HEK293 (cell line): ENCODE results near the gene DDIT4.

Experiments
- CTCF ChIA-PET: fragments of 350-600 bp; formaldehyde crosslinking; extraction: SDS; loops from one replicate; lab custom pipeline; 2021; ENCODE audit warnings: antibody characterized with exemption; lab: Yijun Ruan, JAX
- POLR2A ChIA-PET: fragments of 300-600 bp; formaldehyde crosslinking; extraction: SDS; loops from one replicate; lab custom pipeline; 2020; ENCODE audit warnings: antibody characterized with exemption, inconsistent platforms; lab: Yijun Ruan, JAX
- H3K27ac ChIP-seq: fragments of 200-500 bp; sonication (Bioruptor generic); 2 replicates; pipeline ENCODE4 v1.5.1; 2014; ENCODE audit warnings: low read depth, low read length, control low read depth, inconsistent platforms; ENCODE audit errors: extremely low read depth
- H3K36me3 ChIP-seq, 2 experiments: fragments of 200-500 bp in 1 of 2; sonication (Bioruptor generic) in 1 of 2; 1 replicate in 1 of 2; 2 replicates in 1 of 2; pipeline ENCODE4 v1.5.1; 2014 to 2017; ENCODE audit warnings: inconsistent platforms in 2 of 2, low read length in 2 of 2; ENCODE audit not compliant: control insufficient read depth in 2 of 2, insufficient read depth in 1 of 2
- H3K4me1 ChIP-seq: fragments of 200-500 bp; sonication (Bioruptor generic); 2 replicates; pipeline ENCODE4 v1.5.1; 2014; ENCODE audit warnings: mild to moderate bottlenecking, low read length, inconsistent platforms; ENCODE audit not compliant: control insufficient read depth, insufficient read depth
- H3K4me3 ChIP-seq: 2 replicates; pipeline ENCODE4 v1.5.1; 2011; ENCODE audit warnings: low read depth, mild to moderate bottlenecking, control low read depth, low read length, moderate library complexity
- H3K9me3 ChIP-seq: fragments of 200-500 bp; sonication (Bioruptor generic); 2 replicates; pipeline ENCODE4 v1.5.1; 2014; ENCODE audit warnings: low read depth, low read length, inconsistent platforms; ENCODE audit not compliant: control insufficient read depth, insufficient read depth
- IKZF3 ChIP-seq: fragments of 450-650 bp; IDR thresholded peaks from 2 replicates; pipeline ENCODE4 v1.5.0; 2018; ENCODE audit warnings: missing biosample characterization, mild to moderate bottlenecking, missing genetic modification characterization, moderate library complexity
- OVOL3 ChIP-seq: fragments of 450-650 bp; formaldehyde crosslinking; IDR thresholded peaks from 2 replicates; pipeline ENCODE4 v1.5.1; 2016; ENCODE audit warnings: missing biosample characterization, missing genetic modification characterization
- PRDM1 ChIP-seq: fragments of 450-650 bp; formaldehyde crosslinking; IDR thresholded peaks from 2 replicates; pipeline ENCODE4; 2016; ENCODE audit warnings: missing biosample characterization, missing genetic modification characterization
- SP7 ChIP-seq: fragments of 450-650 bp; formaldehyde crosslinking; IDR thresholded peaks from 2 replicates; pipeline ENCODE4 v1.5.1; 2016; ENCODE audit warnings: missing biosample characterization, missing genetic modification characterization
- ZNF140 ChIP-seq: fragments of 450-650 bp; formaldehyde crosslinking; IDR thresholded peaks from 2 replicates; pipeline ENCODE4 v1.5.1; 2016; ENCODE audit warnings: missing biosample characterization, missing genetic modification characterization
- ZNF202 ChIP-seq: fragments of 450-650 bp; formaldehyde crosslinking; IDR thresholded peaks from 2 replicates; pipeline ENCODE4 v1.5.1; 2016; ENCODE audit warnings: missing biosample characterization, missing genetic modification characterization, borderline replicate concordance
- ZNF302 ChIP-seq: fragments of 450-650 bp; formaldehyde crosslinking; IDR thresholded peaks from 2 replicates; pipeline ENCODE4 v1.5.1; 2016; ENCODE audit warnings: missing biosample characterization, missing genetic modification characterization, low read depth
- ZNF324 ChIP-seq: fragments of 450-650 bp; formaldehyde crosslinking; IDR thresholded peaks from 2 replicates; pipeline ENCODE4 v1.5.1; 2016; ENCODE audit warnings: missing biosample characterization, missing genetic modification characterization
- ZNF555 ChIP-seq: fragments of 450-650 bp; formaldehyde crosslinking; conservative IDR thresholded peaks from 2 replicates; pipeline ENCODE4 v1.5.1; 2017; ENCODE audit warnings: missing biosample characterization, mild to moderate bottlenecking, missing genetic modification characterization, inconsistent platforms
- TF ChIP-seq, protein P1 (sequence below): fragments of 450-650 bp; formaldehyde crosslinking; IDR thresholded peaks from 2 replicates; pipeline ENCODE4 v1.5.1; 2016; ENCODE audit warnings: missing biosample characterization, missing genetic modification characterization
- TF ChIP-seq, protein P2 (sequence below): fragments of 450-650 bp; formaldehyde crosslinking; IDR thresholded peaks from 2 replicates; pipeline ENCODE4 v1.5.1; 2016; ENCODE audit warnings: missing biosample characterization, missing genetic modification characterization, borderline replicate concordance
- TF ChIP-seq, protein P3 (sequence below): fragments of 450-650 bp; formaldehyde crosslinking; IDR thresholded peaks from 2 replicates; pipeline ENCODE4; 2016; ENCODE audit warnings: missing biosample characterization, missing genetic modification characterization
- TF ChIP-seq, protein P4 (sequence below): sonication (generic); formaldehyde crosslinking; IDR thresholded peaks from 2 replicates; pipeline ENCODE4 v1.8.1; 2022; ENCODE audit warnings: mild to moderate bottlenecking, moderate library complexity, missing genetic modification reagents
- TF ChIP-seq, protein P5 (sequence below): fragments of 450-650 bp; formaldehyde crosslinking; IDR thresholded peaks from 2 replicates; pipeline ENCODE4 v1.5.1; 2016; ENCODE audit warnings: missing biosample characterization, missing genetic modification characterization

Gene DDIT4

DNA sequence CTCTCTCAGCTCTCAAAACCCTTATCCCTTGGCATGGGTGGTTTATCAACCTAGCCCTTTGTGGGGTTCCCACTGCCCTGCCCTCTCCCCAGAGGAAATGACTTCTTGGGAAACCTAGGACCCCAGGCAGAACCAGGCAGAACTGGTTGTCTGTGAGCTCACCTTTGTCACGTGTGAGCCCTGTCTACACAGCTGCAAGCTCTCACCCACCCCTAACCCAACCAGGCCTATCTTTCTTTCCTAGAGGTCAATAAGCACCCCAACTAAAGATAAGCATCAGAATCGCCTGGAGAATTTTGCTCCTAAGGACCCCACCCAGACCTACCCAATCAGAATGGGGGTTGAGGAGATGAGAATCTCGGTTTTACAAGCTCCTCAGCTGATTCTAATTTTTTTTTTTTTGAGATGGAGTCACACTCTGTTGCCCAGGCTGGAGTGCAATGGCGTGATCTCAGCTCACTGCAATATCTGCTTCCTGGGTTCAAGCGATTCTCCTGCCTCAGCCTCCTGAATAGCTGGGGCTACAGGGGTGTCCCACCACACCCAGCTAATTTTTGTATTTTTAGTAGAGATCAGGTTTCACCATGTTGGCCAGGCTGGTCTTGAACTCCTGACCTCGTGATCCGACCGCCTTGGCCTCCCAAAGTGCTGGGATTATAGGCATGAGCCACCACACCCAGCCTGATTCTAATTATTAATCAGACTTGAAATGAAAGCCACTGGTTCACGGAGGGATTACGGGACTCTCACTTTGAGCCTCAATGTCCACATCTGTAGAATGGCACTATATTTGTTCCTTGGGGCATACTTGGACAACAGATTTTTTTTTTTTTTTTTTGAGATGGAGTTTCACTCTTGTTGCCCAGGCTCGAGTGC, 7.5 kb upstream of the DDIT4 start (continued):
- TF ChIP-seq, protein P1, sequence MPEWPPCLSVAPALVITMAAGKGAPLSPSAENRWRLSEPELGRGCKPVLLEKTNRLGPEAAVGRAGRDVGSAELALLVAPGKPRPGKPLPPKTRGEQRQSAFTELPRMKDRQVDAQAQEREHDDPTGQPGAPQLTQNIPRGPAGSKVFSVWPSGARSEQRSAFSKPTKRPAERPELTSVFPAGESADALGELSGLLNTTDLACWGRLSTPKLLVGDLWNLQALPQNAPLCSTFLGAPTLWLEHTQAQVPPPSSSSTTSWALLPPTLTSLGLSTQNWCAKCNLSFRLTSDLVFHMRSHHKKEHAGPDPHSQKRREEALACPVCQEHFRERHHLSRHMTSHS: no peak
- TF ChIP-seq ZNF324 (tag by site-specific recombination) (no peak), ZNF555 (tag by site-specific recombination) (no peak)
- TF ChIP-seq, protein P2, sequence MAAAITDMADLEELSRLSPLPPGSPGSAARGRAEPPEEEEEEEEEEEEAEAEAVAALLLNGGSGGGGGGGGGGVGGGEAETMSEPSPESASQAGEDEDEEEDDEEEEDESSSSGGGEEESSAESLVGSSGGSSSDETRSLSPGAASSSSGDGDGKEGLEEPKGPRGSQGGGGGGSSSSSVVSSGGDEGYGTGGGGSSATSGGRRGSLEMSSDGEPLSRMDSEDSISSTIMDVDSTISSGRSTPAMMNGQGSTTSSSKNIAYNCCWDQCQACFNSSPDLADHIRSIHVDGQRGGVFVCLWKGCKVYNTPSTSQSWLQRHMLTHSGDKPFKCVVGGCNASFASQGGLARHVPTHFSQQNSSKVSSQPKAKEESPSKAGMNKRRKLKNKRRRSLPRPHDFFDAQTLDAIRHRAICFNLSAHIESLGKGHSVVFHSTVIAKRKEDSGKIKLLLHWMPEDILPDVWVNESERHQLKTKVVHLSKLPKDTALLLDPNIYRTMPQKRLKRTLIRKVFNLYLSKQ (tag by site-specific recombination): no peak

DNA sequence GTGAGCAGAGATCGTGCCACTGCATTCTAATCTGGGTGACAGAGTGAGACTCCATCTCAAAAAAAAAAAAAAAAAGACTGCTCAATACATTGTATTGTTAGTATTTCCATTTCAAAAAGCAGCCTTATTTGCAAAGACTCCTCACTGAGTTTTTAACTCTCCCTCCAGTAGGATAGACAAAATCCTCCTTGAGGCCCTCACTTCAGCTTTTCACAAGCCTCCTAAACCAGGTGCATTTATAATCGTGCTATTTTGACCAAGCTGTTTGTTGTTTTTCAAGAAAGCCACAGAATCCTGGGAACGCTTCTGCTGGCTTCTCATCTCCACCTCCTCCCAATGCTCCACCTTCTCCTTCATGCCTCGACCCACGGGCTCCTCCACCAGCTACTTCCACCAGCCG, 6.3 kb upstream of the DDIT4 start:
- no peak overlapping the region; the same call in 1 of the 2 replicates for H3K27ac ChIP-seq
- no peak overlapping the region for H3K4me3 ChIP-seq
- 0 out of 2 replicates have a peak, but pooled peaks have one; percentile 40 for TF ChIP-seq IKZF3 (tag by site-specific recombination)
- no peak for TF ChIP-seq ZNF140 (tag by site-specific recombination)
- no peak for TF ChIP-seq ZNF302
- no peak for TF ChIP-seq OVOL3 (tag by site-specific recombination)
- TF ChIP-seq, protein P3, sequence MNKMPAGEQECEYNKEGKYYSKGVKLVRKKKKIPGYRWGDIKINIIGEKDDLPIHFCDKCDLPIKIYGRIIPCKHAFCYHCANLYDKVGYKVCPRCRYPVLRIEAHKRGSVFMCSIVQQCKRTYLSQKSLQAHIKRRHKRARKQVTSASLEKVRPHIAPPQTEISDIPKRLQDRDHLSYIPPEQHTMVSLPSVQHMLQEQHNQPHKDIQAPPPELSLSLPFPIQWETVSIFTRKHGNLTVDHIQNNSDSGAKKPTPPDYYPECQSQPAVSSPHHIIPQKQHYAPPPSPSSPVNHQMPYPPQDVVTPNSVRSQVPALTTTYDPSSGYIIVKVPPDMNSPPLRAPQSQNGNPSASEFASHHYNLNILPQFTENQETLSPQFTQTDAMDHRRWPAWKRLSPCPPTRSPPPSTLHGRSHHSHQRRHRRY (tag by site-specific recombination): no peak
- TF ChIP-seq, protein P4, sequence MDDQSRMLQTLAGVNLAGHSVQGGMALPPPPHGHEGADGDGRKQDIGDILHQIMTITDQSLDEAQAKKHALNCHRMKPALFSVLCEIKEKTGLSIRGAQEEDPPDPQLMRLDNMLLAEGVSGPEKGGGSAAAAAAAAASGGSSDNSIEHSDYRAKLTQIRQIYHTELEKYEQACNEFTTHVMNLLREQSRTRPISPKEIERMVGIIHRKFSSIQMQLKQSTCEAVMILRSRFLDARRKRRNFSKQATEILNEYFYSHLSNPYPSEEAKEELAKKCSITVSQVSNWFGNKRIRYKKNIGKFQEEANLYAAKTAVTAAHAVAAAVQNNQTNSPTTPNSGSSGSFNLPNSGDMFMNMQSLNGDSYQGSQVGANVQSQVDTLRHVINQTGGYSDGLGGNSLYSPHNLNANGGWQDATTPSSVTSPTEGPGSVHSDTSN (CRISPR knock-in tag): no peak
- TF ChIP-seq PRDM1 (tag by site-specific recombination): no peak
- no peaks in the 10 kb centered on the region for H3K36me3 ChIP-seq
- POLR2A ChIA-PET: no interaction called here
- CTCF ChIA-PET: interaction anchor here (0.5 kb wide), 1 partner anchor 375 kb away, joined by 3 read pairs; no protein-coding TSS in a partner anchor
- peaks cover 10% of the 10 kb centered on the region; the same call in 1 of the 2 replicates for H3K4me1 ChIP-seq
- H3K9me3 ChIP-seq: no peaks in the 10 kb centered on the region

DNA sequence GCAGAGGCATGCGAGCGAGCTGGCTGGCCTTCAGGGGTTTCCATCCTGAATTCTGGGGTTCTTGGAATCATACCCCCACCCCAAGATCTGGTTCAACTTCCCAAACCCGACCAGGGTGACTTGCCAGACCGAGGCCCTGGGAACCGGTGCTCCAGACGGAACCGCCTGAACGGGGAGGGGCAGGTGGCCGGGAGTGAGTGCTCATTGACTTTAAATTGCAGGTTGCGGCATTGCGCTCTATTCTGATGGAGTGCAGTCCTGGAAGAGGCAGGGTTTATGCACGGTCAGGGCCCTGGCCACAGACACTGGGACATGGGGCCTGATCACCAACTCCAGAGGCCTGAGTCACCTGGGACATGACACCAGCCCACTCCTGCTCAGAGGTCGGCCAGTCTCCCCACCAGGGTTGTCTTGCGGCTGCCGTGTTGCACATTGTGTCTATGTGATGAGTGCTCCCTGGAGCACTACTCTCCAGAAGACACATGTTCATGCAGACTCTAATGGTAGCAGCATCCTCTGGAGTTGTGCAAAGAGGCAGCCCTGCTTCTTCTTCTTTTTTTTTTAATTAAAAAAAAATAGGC, 5.8 kb upstream of the DDIT4 start:
- H3K4me3 ChIP-seq: no peak overlapping the region
- ChIA-PET POLR2A (no interaction called here), CTCF (interaction anchor here (0.5 to 0.6 kb wide), 2 partner anchors 85 to 375 kb away, joined by 3 to 4 read pairs; no protein-coding TSS in a partner anchor)
- no peak overlapping the region; the same call in 1 of the 2 replicates for H3K27ac ChIP-seq
- H3K36me3 ChIP-seq: no peaks in the 10 kb centered on the region
- TF ChIP-seq, protein P5, sequence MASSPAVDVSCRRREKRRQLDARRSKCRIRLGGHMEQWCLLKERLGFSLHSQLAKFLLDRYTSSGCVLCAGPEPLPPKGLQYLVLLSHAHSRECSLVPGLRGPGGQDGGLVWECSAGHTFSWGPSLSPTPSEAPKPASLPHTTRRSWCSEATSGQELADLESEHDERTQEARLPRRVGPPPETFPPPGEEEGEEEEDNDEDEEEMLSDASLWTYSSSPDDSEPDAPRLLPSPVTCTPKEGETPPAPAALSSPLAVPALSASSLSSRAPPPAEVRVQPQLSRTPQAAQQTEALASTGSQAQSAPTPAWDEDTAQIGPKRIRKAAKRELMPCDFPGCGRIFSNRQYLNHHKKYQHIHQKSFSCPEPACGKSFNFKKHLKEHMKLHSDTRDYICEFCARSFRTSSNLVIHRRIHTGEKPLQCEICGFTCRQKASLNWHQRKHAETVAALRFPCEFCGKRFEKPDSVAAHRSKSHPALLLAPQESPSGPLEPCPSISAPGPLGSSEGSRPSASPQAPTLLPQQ: no peak
- TF ChIP-seq SP7 (no peak), ZNF202 (no peak)
- H3K4me1 ChIP-seq: peaks cover 13% of the 10 kb centered on the region; the same call in 1 of the 2 replicates
- H3K9me3 ChIP-seq: no peaks in the 10 kb centered on the region
